IMR-90 (cell line): ENCODE measurements around the gene C17orf100. TPM values are rescaled to one million over a fixed set of nuclear protein-coding genes. Genes with fewer than 3 reads are reported as not detected.
"Not testable (repeated sequence)": the region's sequence is repeated elsewhere in the genome, so short reads cannot be mapped to it uniquely, and the experiment has no call there.

Experiments
- ATAC-seq: fragments of 200-7000 bp; cut with Tn5 transposase; 2 replicates; pipeline ENCODE4 v1.9.1; 2020; ENCODE audit warnings: low read depth, mild to moderate bottlenecking, moderate library complexity
- BruUV-seq: library from RNA; stranded (reverse); fragments of 400-500 nt; replicated peaks from 2 replicates; lab custom pipeline; 2021; lab: Mats Ljungman, UMichigan
- CTCF ChIA-PET: fragments of 300-600 bp; formaldehyde crosslinking; extraction: SDS; loops from one replicate; lab custom pipeline; 2021; ENCODE audit warnings: antibody characterized with exemption; lab: Yijun Ruan, JAX
- POLR2A ChIA-PET: fragments of 300-600 bp; sonication (Branson Sonifier 250); formaldehyde crosslinking; loops from one replicate; lab custom pipeline; 2022; ENCODE audit warnings: antibody characterized with exemption; ENCODE audit not compliant: unreplicated experiment; lab: Charles Lee
- DNase-seq: peaks from one replicate; pipeline ENCODE4 v3.0.0; 2013
- H2AFZ ChIP-seq: replicated peaks from 2 replicates; pipeline ENCODE3; 2013; ENCODE audit warnings: low read length, mild to moderate bottlenecking; ENCODE audit not compliant: poor library complexity
- H2AK5ac ChIP-seq: 2 replicates; pipeline ENCODE4 v1.6.1; 2013; ENCODE audit warnings: low read depth, low read length, inconsistent platforms
- H2AK9ac ChIP-seq: replicated peaks from 2 replicates; pipeline ENCODE3; 2013; ENCODE audit warnings: mild to moderate bottlenecking, low read depth, low read length, moderate library complexity; ENCODE audit not compliant: poor library complexity
- H2BK120ac ChIP-seq: 2 replicates; pipeline ENCODE4 v1.6.1; 2013; ENCODE audit warnings: low read depth, low read length, inconsistent platforms
- H2BK15ac ChIP-seq: 3 replicates; pipeline ENCODE4 v1.6.1; 2013; ENCODE audit warnings: low read depth, low read length, inconsistent platforms
- H2BK20ac ChIP-seq: 2 replicates; pipeline ENCODE4 v1.6.1; 2013; ENCODE audit warnings: low read depth, mild to moderate bottlenecking, inconsistent platforms, low read length, moderate library complexity
- H2BK5ac ChIP-seq: 2 replicates; pipeline ENCODE4 v1.6.1; 2013; ENCODE audit warnings: mild to moderate bottlenecking, low read depth, low read length, inconsistent platforms; ENCODE audit not compliant: poor library complexity, severe bottlenecking
- H3K14ac ChIP-seq: replicated peaks from 2 replicates; pipeline ENCODE4 v1.6.1; 2013; ENCODE audit warnings: low read depth, low read length, inconsistent platforms
- H3K18ac ChIP-seq: 2 replicates; pipeline ENCODE4 v1.6.1; 2013; ENCODE audit warnings: low read depth, low read length, control low read depth
- H3K23ac ChIP-seq: 2 replicates; pipeline ENCODE4 v1.6.1; 2013; ENCODE audit warnings: low read depth, low read length, inconsistent platforms
- H3K27ac ChIP-seq: 2 replicates; pipeline ENCODE4 v1.5.1; 2013; ENCODE audit warnings: mild to moderate bottlenecking, control low read depth, low read length; ENCODE audit not compliant: insufficient read depth
- H3K27me3 ChIP-seq: 2 replicates; pipeline ENCODE4 v1.6.1; 2013; ENCODE audit warnings: low read length; ENCODE audit not compliant: control insufficient read depth, insufficient read depth
- H3K36me3 ChIP-seq: 2 replicates; pipeline ENCODE4 v1.6.1; 2013; ENCODE audit warnings: low read length, mixed read lengths; ENCODE audit not compliant: control insufficient read depth, insufficient read depth
- H3K4ac ChIP-seq: 2 replicates; pipeline ENCODE4 v1.6.1; 2013; ENCODE audit warnings: low read depth, low read length, inconsistent platforms
- H3K4me1 ChIP-seq: 2 replicates; pipeline ENCODE4 v1.6.1; 2013; ENCODE audit warnings: low read length, mixed read lengths; ENCODE audit not compliant: control insufficient read depth, insufficient read depth
- H3K4me2 ChIP-seq: 2 replicates; pipeline ENCODE4 v1.6.1; 2013; ENCODE audit warnings: low read depth, mild to moderate bottlenecking, control low read depth, low read length, moderate library complexity
- H3K4me3 ChIP-seq: 2 replicates; pipeline ENCODE4 v1.5.1; 2013; ENCODE audit warnings: low read depth, mild to moderate bottlenecking, control low read depth, low read length, moderate library complexity; ENCODE audit not compliant: insufficient read depth
- H3K56ac ChIP-seq: 2 replicates; pipeline ENCODE4 v1.6.1; 2013; ENCODE audit warnings: low read length, inconsistent platforms; ENCODE audit not compliant: insufficient read depth; ENCODE audit errors: extremely low read depth
- H3K79me1 ChIP-seq, 2 experiments: 2 replicates each; pipeline ENCODE4 v1.6.1; 2013; ENCODE audit warnings: low read length in 2 of 2, inconsistent platforms in 1 of 2, low read depth in 1 of 2
- H3K9ac ChIP-seq: 2 replicates; pipeline ENCODE4 v1.6.1; 2013; ENCODE audit warnings: low read depth, low read length, control low read depth
- H3K9me1 ChIP-seq: 2 replicates; pipeline ENCODE4 v1.6.1; 2013; ENCODE audit warnings: low read length, inconsistent platforms; ENCODE audit not compliant: insufficient read depth
- H3K9me3 ChIP-seq: 2 replicates; pipeline ENCODE4 v1.6.1; 2013; ENCODE audit warnings: low read length; ENCODE audit not compliant: control insufficient read depth, insufficient read depth
- H4K20me1 ChIP-seq: 2 replicates; pipeline ENCODE4 v1.6.1; 2013; ENCODE audit warnings: low read length, inconsistent platforms; ENCODE audit not compliant: insufficient read depth
- H4K5ac ChIP-seq: 2 replicates; pipeline ENCODE4 v1.6.1; 2013; ENCODE audit warnings: mild to moderate bottlenecking, low read depth, low read length, control low read depth
- H4K8ac ChIP-seq, 2 experiments: 2 replicates each; pipeline ENCODE4 v1.6.1; 2013; ENCODE audit warnings: low read depth in 2 of 2, low read length in 2 of 2, control low read depth in 1 of 2, inconsistent platforms in 1 of 2
- H4K91ac ChIP-seq: 2 replicates; pipeline ENCODE4 v1.6.1; 2013; ENCODE audit warnings: low read depth, low read length, inconsistent platforms; ENCODE audit not compliant: insufficient read depth
- BHLHE40 ChIP-seq: fragments of 150-350 bp; IDR thresholded peaks from 2 replicates; pipeline ENCODE4 v1.6.1; 2016; ENCODE audit warnings: mild to moderate bottlenecking, low read depth, low read length
- CEBPB ChIP-seq: IDR thresholded peaks from 2 replicates; pipeline ENCODE4 v1.6.1; 2012; ENCODE audit warnings: low read depth, low read length, improper control_type of control experiment
- ELK1 ChIP-seq: fragments of 150-350 bp; IDR thresholded peaks from 2 replicates; pipeline ENCODE4 v1.6.1; 2016; ENCODE audit warnings: low read depth, mild to moderate bottlenecking, low read length, moderate library complexity, borderline replicate concordance
- MAFK ChIP-seq: IDR thresholded peaks from 2 replicates; pipeline ENCODE4 v1.6.1; 2012; ENCODE audit warnings: low read depth, low read length, improper control_type of control experiment
- MAZ ChIP-seq: IDR thresholded peaks from 2 replicates; pipeline ENCODE4 v1.6.1; 2012; ENCODE audit warnings: low read depth, mild to moderate bottlenecking, low read length, improper control_type of control experiment, moderate library complexity, borderline replicate concordance
- RFX5 ChIP-seq: IDR thresholded peaks from 2 replicates; pipeline ENCODE4 v1.8.0; 2012; ENCODE audit warnings: low read depth, mild to moderate bottlenecking, low read length, moderate library complexity
- WGBS, 2 experiments: methylation state at CpG; one replicate each; pipeline versions ENCODE4 v1.1.5 to v1.1.7; 2013; ENCODE audit warnings: missing lambda C conversion rate in 2 of 2; ENCODE audit not compliant: insufficient read length in 1 of 2; ENCODE audit errors: extremely low coverage in 2 of 2; 5-methylcytosine and 5-hydroxymethylcytosine counted together
- dilution Hi-C: fragments of 300-500 bp; cut with HindIII; formaldehyde crosslinking; loops from one replicate; pipeline ENCODE4 v1.14.3; 2018; ENCODE audit warnings: low sequenced_read_pairs; ENCODE audit not compliant: unreplicated experiment
- in situ Hi-C: fragments of 300-500 bp; cut with MboI; formaldehyde crosslinking; loops from 3 replicates; pipeline ENCODE4 v1.14.3; 2019; ENCODE audit warnings: low sequenced_read_pairs, inconsistent platforms, mixed read lengths
- intact Hi-C: fragments of 100-400 bp; cut with micrococcal nuclease; formaldehyde crosslinking; loops from 2 replicates; pipeline ENCODE4 v1.10.0; 2022
- polyA plus RNA-seq, 3 experiments: library from polyadenylated mRNA; depleted of rRNA; stranded (reverse); fragments of >200 nt; gene quantifications; 2 replicates each; pipeline ENCODE4 v1.2.3, GENCODE V29; 2012; ENCODE audit warnings: low replicate concordance in 1 of 3
- total RNA-seq: library from RNA; depleted of rRNA; stranded (reverse); fragments of >200 nt; gene quantifications from 2 replicates; pipeline ENCODE4 v1.2.3, GENCODE V29; 2012
- TF ChIP-seq, protein P1 (sequence below): fragments of 150-350 bp; IDR thresholded peaks from 2 replicates; pipeline ENCODE4 v1.6.1; 2017; ENCODE audit warnings: mild to moderate bottlenecking, antibody characterized with exemption, low read length, low read depth

C17orf100 gene
- total and polyA plus RNA-seq, 2 of the 4 experiments (the other 2 are of a cell fraction), result 0.18 to 1.8 TPM

DNA sequence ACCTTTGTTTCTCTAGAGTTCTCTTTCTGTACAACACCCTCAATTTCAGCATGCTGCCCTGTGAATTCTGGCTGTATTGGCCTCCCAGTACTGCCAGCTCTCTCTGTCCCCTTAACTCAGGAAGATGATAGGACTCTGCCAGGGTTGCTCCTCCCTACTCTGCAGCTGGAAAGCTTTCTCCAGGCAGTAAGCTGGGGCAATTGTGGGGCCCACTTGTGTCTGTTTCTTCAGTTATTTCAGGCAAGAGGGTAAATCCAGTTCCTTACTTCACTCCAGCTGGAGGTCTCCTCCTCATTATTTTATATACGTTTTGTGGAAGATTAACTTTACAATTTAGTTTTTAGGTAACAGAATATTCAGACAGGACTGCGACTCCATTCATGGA is 9.9 kb downstream of the C17orf100 start:
- H3K9ac ChIP-seq, result no peak overlapping the region
- no peak overlapping the region for H2BK20ac ChIP-seq
- no peak overlapping the region for H4K91ac ChIP-seq
- no peak overlapping the region for H2AFZ ChIP-seq
- no peak overlapping the region for H4K8ac ChIP-seq
- H3K18ac ChIP-seq, result no peak overlapping the region
- in situ Hi-C loops, result loop anchor here (10.0 kb wide), 3 partner anchors 133 to 353 kb away; partner anchors contain the start of genes RNASEK and TEKT1
- no CpG with 5 or more reads among the region's 2 CpGs for WGBS, 2 experiments
- no TSS peak for BruUV-seq
- no peaks in the 10 kb centered on the region for H3K36me3 ChIP-seq
- H3K4me2 ChIP-seq, result no peak overlapping the region
- intact Hi-C loops, result loop anchor here (10.0 kb wide), 1 partner anchor 93 kb away; the partner anchor contains the start of gene XAF1
- no peak overlapping the region for H3K56ac ChIP-seq
- no peak overlapping the region for H3K4me3 ChIP-seq
- DNase-seq (no peak), ATAC-seq (no peak)
- ChIA-PET CTCF (interaction anchor here (0.5 kb wide), 1 partner anchor 229 kb away, joined by 3 read pairs; no protein-coding TSS in a partner anchor), POLR2A (no interaction called here)
- no peaks in the 10 kb centered on the region for H3K9me3 ChIP-seq
- no peak overlapping the region for H3K27ac ChIP-seq
- no peaks in the 10 kb centered on the region for H3K4me1 ChIP-seq
- no peak overlapping the region for H3K4ac ChIP-seq
- no peak overlapping the region for H2BK5ac ChIP-seq
- no peak overlapping the region for H4K5ac ChIP-seq
- dilution Hi-C loops, result no loop called here
- no peak overlapping the region for H3K14ac ChIP-seq
- no peaks in the 10 kb centered on the region for H4K20me1 ChIP-seq
- TF ChIP-seq BHLHE40 (no peak), CEBPB (no peak), MAZ (no peak), MAFK (no peak), RFX5 (no peak), ELK1 (no peak)
- TF ChIP-seq, protein P1, sequence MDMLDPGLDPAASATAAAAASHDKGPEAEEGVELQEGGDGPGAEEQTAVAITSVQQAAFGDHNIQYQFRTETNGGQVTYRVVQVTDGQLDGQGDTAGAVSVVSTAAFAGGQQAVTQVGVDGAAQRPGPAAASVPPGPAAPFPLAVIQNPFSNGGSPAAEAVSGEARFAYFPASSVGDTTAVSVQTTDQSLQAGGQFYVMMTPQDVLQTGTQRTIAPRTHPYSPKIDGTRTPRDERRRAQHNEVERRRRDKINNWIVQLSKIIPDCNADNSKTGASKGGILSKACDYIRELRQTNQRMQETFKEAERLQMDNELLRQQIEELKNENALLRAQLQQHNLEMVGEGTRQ, result no peak
- no peak overlapping the region for H2BK120ac ChIP-seq
- no peaks in the 10 kb centered on the region for H3K9me1 ChIP-seq
- H3K79me1 ChIP-seq, result no peaks in the 10 kb centered on the region
- H2AK9ac ChIP-seq, result no peak overlapping the region
- no peak overlapping the region for H2BK15ac ChIP-seq
- no peak overlapping the region for H3K23ac ChIP-seq
- H3K27me3 ChIP-seq, result peaks cover 38% of the 10 kb centered on the region
- no peak overlapping the region for H2AK5ac ChIP-seq

DNA sequence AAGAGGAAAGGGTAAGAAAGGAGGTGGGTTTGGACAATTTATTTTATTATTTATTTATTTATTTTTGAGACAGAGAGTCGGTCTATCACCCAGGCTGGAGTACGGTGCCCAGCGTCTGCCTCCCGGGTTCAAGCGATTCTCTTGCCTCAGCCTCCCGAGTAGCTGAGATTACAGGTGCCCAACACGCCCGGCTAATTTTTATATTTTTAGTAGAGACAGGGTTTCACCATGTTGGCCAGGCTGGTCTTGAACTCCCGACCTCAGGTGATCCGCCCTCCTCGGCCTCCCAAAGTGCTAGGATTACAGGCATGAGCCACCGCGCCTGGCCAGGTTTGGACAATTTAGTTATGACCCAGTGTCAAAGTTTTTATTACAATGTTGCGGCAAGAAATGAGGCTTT is 11.6 kb downstream of the C17orf100 start:
- H3K36me3 ChIP-seq, H3K27ac ChIP-seq, H3K9me1 ChIP-seq, H4K20me1 ChIP-seq, H3K9ac ChIP-seq, H3K56ac ChIP-seq, H2BK15ac ChIP-seq, H2AK5ac ChIP-seq, DNase-seq, H2AFZ ChIP-seq, H3K4ac ChIP-seq, H2BK20ac ChIP-seq, H3K4me1 ChIP-seq, H3K18ac ChIP-seq, ATAC-seq, CTCF ChIA-PET, H3K4me2 ChIP-seq, H4K5ac ChIP-seq, H2AK9ac ChIP-seq, H2BK5ac ChIP-seq, POLR2A ChIA-PET, H3K23ac ChIP-seq, H3K4me3 ChIP-seq, H4K91ac ChIP-seq, H3K9me3 ChIP-seq, H3K14ac ChIP-seq, BruUV-seq, H3K79me1 ChIP-seq, H2BK120ac ChIP-seq, dilution Hi-C loops, H4K8ac ChIP-seq: not testable (repeated sequence)
- in situ Hi-C loops, result loop anchor here (10.0 kb wide), 3 partner anchors 132 to 352 kb away; partner anchors contain the start of genes RNASEK and TEKT1
- intact Hi-C loops, result loop anchor here (10.0 kb wide), 1 partner anchor 92 kb away; the partner anchor contains the start of gene XAF1
- 100% methylated on average over 1 of the region's 14 CpGs; no CpG with 5 or more reads in 1 of the 2 experiments for WGBS, 2 experiments
- peaks cover 37% of the 10 kb centered on the region for H3K27me3 ChIP-seq
